ENCODE measurements around the gene WSCD2.

GRCh38 chr12:108252523-108252922 is 123.4 kb downstream of the WSCD2 start:
- TF ChIP-seq CTCF (IDR thresholded peaks at IDR 0.05) (no peak), POLR2AphosphoS5 (IDR thresholded peaks at IDR 0.05) (no peak), POLR2A (IDR thresholded peaks at IDR 0.05) (no peak), EP300 (IDR thresholded peaks at IDR 0.05) (no peak)
